HepG2 (cell line): ENCODE results near the gene TBCD. TPM values are rescaled to one million over a fixed set of nuclear protein-coding genes. Genes with fewer than 3 reads are reported as not detected.

Experiments
- ATAC-seq: fragments of 200-7000 bp; cut with Tn5 transposase; 3 replicates; pipeline ENCODE4 v1.9.1; 2020; ENCODE audit warnings: mild to moderate bottlenecking, moderate library complexity
- BruUV-seq: library from RNA; stranded (reverse); fragments of 400-500 nt; replicated peaks from 2 replicates; lab custom pipeline; 2021; lab: Mats Ljungman, UMichigan
- CTCF ChIA-PET: fragments of 300-600 bp; formaldehyde crosslinking; extraction: SDS; loops from one replicate; lab custom pipeline; 2021; ENCODE audit warnings: low total read pairs, inconsistent platforms, low intra/inter-chr PET ratio; lab: Yijun Ruan, JAX
- POLR2A ChIA-PET: fragments of 350-600 bp; sonication (Branson Sonifier 250); formaldehyde crosslinking; loops from one replicate; lab custom pipeline; 2020; ENCODE audit warnings: antibody characterized with exemption, inconsistent platforms; lab: Yijun Ruan, JAX
- DNase-seq: peaks from one replicate; pipeline ENCODE4 v3.0.0-alpha.2; 2015; ENCODE audit warnings: low spot score
- FAIRE-seq: peaks from 3 replicates; lab custom pipeline; 2011; peaks lifted over from hg19 to GRCh38; lab: Jason Lieb, UNC
- H2AFZ ChIP-seq: one replicate; pipeline ENCODE4 v1.6.1; 2011; ENCODE audit warnings: low read length, inconsistent platforms
- H3K27ac ChIP-seq: fragments of 300-600 bp; 3 replicates; pipeline ENCODE4 v1.8.0; 2011; ENCODE audit warnings: mixed run types, mild to moderate bottlenecking, mixed read lengths, low read length, inconsistent platforms; ENCODE audit not compliant: insufficient read depth; ENCODE audit errors: extremely low read length
- H3K27me3 ChIP-seq, 2 experiments: fragments of 200-600 bp in 1 of 2; 2 replicates in 1 of 2; 3 replicates in 1 of 2; pipeline versions ENCODE4 v1.6.0 to v1.8.0; 2011; ENCODE audit warnings: low read length in 2 of 2, mild to moderate bottlenecking in 2 of 2, moderate library complexity in 2 of 2, inconsistent platforms in 1 of 2; ENCODE audit not compliant: insufficient read depth in 2 of 2, control insufficient read depth in 1 of 2
- H3K36me3 ChIP-seq, 2 experiments: fragments of 200-600 bp in 1 of 2; replicated peaks in 1 of 2; 2 replicates in 1 of 2; 3 replicates in 1 of 2; pipeline versions ENCODE4 v1.5.1 to v1.8.0; 2011; ENCODE audit warnings: low read length in 2 of 2, inconsistent platforms in 1 of 2; ENCODE audit not compliant: insufficient read depth in 2 of 2, control insufficient read depth in 1 of 2
- H3K4me1 ChIP-seq: 2 replicates; pipeline ENCODE4 v1.5.1; 2012; ENCODE audit warnings: low read length, inconsistent platforms; ENCODE audit not compliant: insufficient read depth
- H3K4me2 ChIP-seq: 2 replicates; pipeline ENCODE4 v1.6.0; 2011; ENCODE audit warnings: low read depth, low read length, inconsistent platforms
- H3K4me3 ChIP-seq, 3 experiments: fragments of 200-600 bp in 1 of 3; sonication (generic), shearing (Covaris generic) in 1 of 3; replicated peaks in 1 of 3; 2 replicates each; pipeline ENCODE4 v1.5.1; 2011 to 2016; ENCODE audit warnings: low read length in 3 of 3, inconsistent platforms in 2 of 3, low read depth in 2 of 3, mild to moderate bottlenecking in 2 of 3, control low read depth in 1 of 3, mixed read lengths in 1 of 3; ENCODE audit not compliant: insufficient read depth in 1 of 3
- H3K79me2 ChIP-seq: one replicate; pipeline ENCODE4 v1.6.1; 2011; ENCODE audit warnings: low read length, inconsistent platforms; ENCODE audit not compliant: insufficient read depth
- H3K9ac ChIP-seq: 2 replicates; pipeline ENCODE4 v1.6.0; 2011; ENCODE audit warnings: mild to moderate bottlenecking, low read depth, low read length, inconsistent platforms; ENCODE audit not compliant: insufficient read depth
- H3K9me3 ChIP-seq: 2 replicates; pipeline ENCODE4 v1.5.1; 2012; ENCODE audit warnings: mild to moderate bottlenecking, low read length
- H4K20me1 ChIP-seq: 2 replicates; pipeline ENCODE4 v1.6.0; 2011; ENCODE audit warnings: inconsistent platforms, mild to moderate bottlenecking, low read length, moderate library complexity; ENCODE audit not compliant: insufficient read depth
- FOXK1 ChIP-seq: sonication (generic); formaldehyde crosslinking; IDR thresholded peaks from 2 replicates; pipeline ENCODE4 v1.4.0; 2020; ENCODE audit warnings: low read depth, missing genetic modification reagents, borderline replicate concordance
- JARID2 ChIP-seq: sonication (generic); formaldehyde crosslinking; IDR thresholded peaks from 2 replicates; pipeline ENCODE4 v1.8.1; 2023; ENCODE audit warnings: missing genetic modification reagents, inconsistent platforms; ENCODE audit not compliant: insufficient replicate concordance
- NR1H2 ChIP-seq: sonication (generic); formaldehyde crosslinking; IDR thresholded peaks from 2 replicates; pipeline ENCODE4 v1.8.1; 2022; ENCODE audit warnings: low read depth, missing genetic modification reagents, borderline replicate concordance
- SIN3B ChIP-seq: fragments of 150-350 bp; IDR thresholded peaks from 2 replicates; pipeline ENCODE4 v1.6.1; 2014; ENCODE audit warnings: low read length
- SKI ChIP-seq: fragments of 450-650 bp; IDR thresholded peaks from one replicate; pipeline ENCODE4 v1.6.1; 2018; ENCODE audit warnings: mild to moderate bottlenecking; ENCODE audit not compliant: partially characterized antibody
- SSRP1 ChIP-seq: IDR thresholded peaks from 2 replicates; pipeline ENCODE4 v1.6.1; 2016; ENCODE audit warnings: control low read depth
- TGIF2 ChIP-seq: IDR thresholded peaks from 2 replicates; pipeline ENCODE4 v1.6.1; 2016; ENCODE audit warnings: control low read depth, missing compliant biosample characterization
- ZBTB38 ChIP-seq: sonication (generic); formaldehyde crosslinking; IDR thresholded peaks from 2 replicates; pipeline ENCODE4 v1.5.1; 2020; ENCODE audit warnings: mild to moderate bottlenecking, missing genetic modification reagents
- ZNF225 ChIP-seq: sonication (generic); formaldehyde crosslinking; IDR thresholded peaks from 2 replicates; pipeline ENCODE4 v1.4.0; 2020; ENCODE audit warnings: mild to moderate bottlenecking, missing genetic modification reagents
- ZNF282 ChIP-seq: fragments of 450-650 bp; IDR thresholded peaks from 2 replicates; pipeline ENCODE4 v1.6.1; 2018; ENCODE audit not compliant: partially characterized antibody
- ZNF331 ChIP-seq: sonication (generic); formaldehyde crosslinking; IDR thresholded peaks from 2 replicates; pipeline ENCODE4 v1.4.0; 2020; ENCODE audit warnings: missing genetic modification reagents
- ZNF431 ChIP-seq: sonication (generic); formaldehyde crosslinking; IDR thresholded peaks from 2 replicates; pipeline ENCODE4 v1.9.0; 2022; ENCODE audit warnings: missing genetic modification reagents, low read depth, mild to moderate bottlenecking, borderline replicate concordance
- ZNF468 ChIP-seq: sonication (generic); formaldehyde crosslinking; IDR thresholded peaks from 2 replicates; pipeline ENCODE4 v1.8.0; 2022; ENCODE audit warnings: mild to moderate bottlenecking, moderate library complexity, missing genetic modification reagents
- ZNF496 ChIP-seq: sonication (generic); formaldehyde crosslinking; IDR thresholded peaks from 2 replicates; pipeline ENCODE4 v1.8.1; 2023; ENCODE audit warnings: mild to moderate bottlenecking, moderate library complexity, missing genetic modification reagents; ENCODE audit not compliant: insufficient replicate concordance
- ZNF562 ChIP-seq: sonication (generic); formaldehyde crosslinking; IDR thresholded peaks from 2 replicates; pipeline ENCODE4 v1.8.0; 2022; ENCODE audit warnings: missing genetic modification reagents, borderline replicate concordance
- ZNF777 ChIP-seq: sonication (generic); formaldehyde crosslinking; IDR thresholded peaks from 2 replicates; pipeline ENCODE4 v1.4.0; 2020; ENCODE audit warnings: missing genetic modification reagents
- WGBS: methylation state at CpG from one replicate; pipeline ENCODE4 v1.1.6; 2017; ENCODE audit warnings: low lambda C conversion rate; 5-methylcytosine and 5-hydroxymethylcytosine counted together
- in situ Hi-C: cut with HindIII; loops from 2 replicates; pipeline ENCODE4 v1.10.0; 2017; ENCODE audit warnings: low pct_unique_long_range_greater_than_20kb; ENCODE audit not compliant: extremely low pct_ligation_motif_present
- intact Hi-C: fragments of 100-400 bp; cut with micrococcal nuclease; formaldehyde crosslinking; loops from one replicate; pipeline ENCODE4 v1.10.0; 2022; ENCODE audit not compliant: unreplicated experiment
- polyA plus RNA-seq, 8 experiments: library from polyadenylated mRNA; depleted of rRNA in 3 of 8; stranded (reverse) in 7 of 8; unstranded in 1 of 8; fragments of >200 nt; fragmentation: Illumina TruSeq in 4 of 8; extraction: Trizol in 4 of 8; gene quantifications; 2 replicates each; pipeline versions ENCODE4 v1.2.1 to v1.2.3, GENCODE V29; 2011 to 2016; ENCODE audit warnings: low read depth in 4 of 8, missing spikeins in 1 of 8, mixed read lengths in 1 of 8; ENCODE audit not compliant: insufficient read depth in 1 of 8
- total RNA-seq, 5 experiments: library from RNA; depleted of rRNA; stranded (reverse); fragments of >200 nt; fragmentation: Illumina TruSeq; extraction: Trizol; gene quantifications; 2 replicates each; pipeline ENCODE4 v1.2.3, GENCODE V29; 2016; ENCODE audit warnings: low read depth in 1 of 5
- TF ChIP-seq, protein P1 (sequence below): sonication (generic); formaldehyde crosslinking; IDR thresholded peaks from 2 replicates; pipeline ENCODE4 v1.4.0; 2020; ENCODE audit warnings: missing genetic modification reagents, mild to moderate bottlenecking, borderline replicate concordance
- TF ChIP-seq, protein P2 (sequence below): sonication (generic); formaldehyde crosslinking; IDR thresholded peaks from 2 replicates; pipeline ENCODE4 v1.8.0; 2022; ENCODE audit warnings: mild to moderate bottlenecking, missing genetic modification reagents, moderate library complexity
- TF ChIP-seq, protein P3 (sequence below): IDR thresholded peaks from 2 replicates; pipeline ENCODE4 v1.6.1; 2016

TBCD gene
- total and polyA plus RNA-seq, 2 of the 13 experiments (the other 11 are each of a cell fraction or from before 2014, with no cell fraction given), result 33.9 to 54.8 TPM

DNA sequence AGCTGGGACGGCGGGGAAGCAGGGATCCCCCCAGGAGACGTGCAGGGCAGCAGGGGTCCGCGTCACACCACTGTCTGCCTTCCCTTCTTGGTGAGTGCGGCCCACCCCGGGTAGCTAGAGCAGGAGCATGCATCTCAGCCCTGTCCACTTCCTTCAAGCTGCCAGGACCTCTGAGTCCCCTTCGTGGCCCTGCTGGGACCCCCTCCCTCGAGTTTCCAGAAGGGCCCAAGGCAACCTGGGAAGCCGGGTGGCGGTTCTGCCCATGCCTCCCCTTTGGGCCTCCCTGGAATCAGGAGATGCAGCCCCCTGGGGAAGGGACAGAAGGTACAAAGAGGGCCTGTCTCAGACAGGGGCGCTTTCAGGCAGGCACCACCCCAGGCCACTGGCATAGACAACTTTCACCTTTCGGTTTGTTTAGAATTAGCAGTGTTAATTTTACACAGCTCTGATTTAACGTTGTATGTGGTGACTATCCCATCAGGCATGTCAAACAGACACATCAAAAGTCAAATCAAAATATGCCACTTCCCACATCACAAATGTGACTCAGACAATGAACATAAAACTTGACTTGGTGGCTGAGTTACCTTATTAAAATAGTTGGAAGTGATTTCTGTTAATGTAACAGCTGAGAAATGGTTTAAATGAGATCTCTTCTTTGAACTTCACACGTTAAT, 233.0 kb downstream of the TBCD start:
- ChIA-PET CTCF (no interaction called here), POLR2A (no interaction called here)
- H3K79me2 ChIP-seq, result no peaks in the 10 kb centered on the region
- 93% methylated on average over 10 of the region's 15 CpGs for WGBS
- no peak overlapping the region for H2AFZ ChIP-seq
- ATAC-seq (no peak), DNase-seq (no peak), FAIRE-seq (no peak)
- in situ Hi-C loops, result no loop called here
- H3K4me3 ChIP-seq, result no peak overlapping the region
- no peaks in the 10 kb centered on the region for H3K27me3 ChIP-seq
- TF ChIP-seq ZNF282, result no peak
- TF ChIP-seq, protein P1, sequence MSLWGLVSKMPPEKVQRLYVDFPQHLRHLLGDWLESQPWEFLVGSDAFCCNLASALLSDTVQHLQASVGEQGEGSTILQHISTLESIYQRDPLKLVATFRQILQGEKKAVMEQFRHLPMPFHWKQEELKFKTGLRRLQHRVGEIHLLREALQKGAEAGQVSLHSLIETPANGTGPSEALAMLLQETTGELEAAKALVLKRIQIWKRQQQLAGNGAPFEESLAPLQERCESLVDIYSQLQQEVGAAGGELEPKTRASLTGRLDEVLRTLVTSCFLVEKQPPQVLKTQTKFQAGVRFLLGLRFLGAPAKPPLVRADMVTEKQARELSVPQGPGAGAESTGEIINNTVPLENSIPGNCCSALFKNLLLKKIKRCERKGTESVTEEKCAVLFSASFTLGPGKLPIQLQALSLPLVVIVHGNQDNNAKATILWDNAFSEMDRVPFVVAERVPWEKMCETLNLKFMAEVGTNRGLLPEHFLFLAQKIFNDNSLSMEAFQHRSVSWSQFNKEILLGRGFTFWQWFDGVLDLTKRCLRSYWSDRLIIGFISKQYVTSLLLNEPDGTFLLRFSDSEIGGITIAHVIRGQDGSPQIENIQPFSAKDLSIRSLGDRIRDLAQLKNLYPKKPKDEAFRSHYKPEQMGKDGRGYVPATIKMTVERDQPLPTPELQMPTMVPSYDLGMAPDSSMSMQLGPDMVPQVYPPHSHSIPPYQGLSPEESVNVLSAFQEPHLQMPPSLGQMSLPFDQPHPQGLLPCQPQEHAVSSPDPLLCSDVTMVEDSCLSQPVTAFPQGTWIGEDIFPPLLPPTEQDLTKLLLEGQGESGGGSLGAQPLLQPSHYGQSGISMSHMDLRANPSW, result no peak
- no peak for TF ChIP-seq ZNF777 (CRISPR knock-in tag)
- no peak for TF ChIP-seq ZNF496 (CRISPR knock-in tag)
- TF ChIP-seq TGIF2 (CRISPR knock-in tag), result no peak
- TF ChIP-seq SSRP1, result no peak
- no peak for TF ChIP-seq ZNF331 (CRISPR knock-in tag)
- TF ChIP-seq FOXK1, result no peak
- TF ChIP-seq ZBTB38 (CRISPR knock-in tag), result no peak
- no peak for TF ChIP-seq SIN3B
- no peak for TF ChIP-seq NR1H2
- no peak for TF ChIP-seq ZNF225 (CRISPR knock-in tag)
- no peak for TF ChIP-seq JARID2 (CRISPR knock-in tag)
- TF ChIP-seq ZNF468 (CRISPR knock-in tag), result no peak
- no peak for TF ChIP-seq ZNF562 (CRISPR knock-in tag)
- TF ChIP-seq, protein P2, sequence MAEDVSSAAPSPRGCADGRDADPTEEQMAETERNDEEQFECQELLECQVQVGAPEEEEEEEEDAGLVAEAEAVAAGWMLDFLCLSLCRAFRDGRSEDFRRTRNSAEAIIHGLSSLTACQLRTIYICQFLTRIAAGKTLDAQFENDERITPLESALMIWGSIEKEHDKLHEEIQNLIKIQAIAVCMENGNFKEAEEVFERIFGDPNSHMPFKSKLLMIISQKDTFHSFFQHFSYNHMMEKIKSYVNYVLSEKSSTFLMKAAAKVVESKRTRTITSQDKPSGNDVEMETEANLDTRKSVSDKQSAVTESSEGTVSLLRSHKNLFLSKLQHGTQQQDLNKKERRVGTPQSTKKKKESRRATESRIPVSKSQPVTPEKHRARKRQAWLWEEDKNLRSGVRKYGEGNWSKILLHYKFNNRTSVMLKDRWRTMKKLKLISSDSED (CRISPR knock-in tag), result no peak
- no peak for TF ChIP-seq ZNF431 (CRISPR knock-in tag)
- TF ChIP-seq, protein P3, sequence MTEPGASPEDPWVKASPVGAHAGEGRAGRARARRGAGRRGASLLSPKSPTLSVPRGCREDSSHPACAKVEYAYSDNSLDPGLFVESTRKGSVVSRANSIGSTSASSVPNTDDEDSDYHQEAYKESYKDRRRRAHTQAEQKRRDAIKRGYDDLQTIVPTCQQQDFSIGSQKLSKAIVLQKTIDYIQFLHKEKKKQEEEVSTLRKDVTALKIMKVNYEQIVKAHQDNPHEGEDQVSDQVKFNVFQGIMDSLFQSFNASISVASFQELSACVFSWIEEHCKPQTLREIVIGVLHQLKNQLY (CRISPR knock-in tag), result no peak
- no peak for TF ChIP-seq SKI
- H3K9ac ChIP-seq, result no peak overlapping the region
- no peak overlapping the region for H3K27ac ChIP-seq
- no peaks in the 10 kb centered on the region for H4K20me1 ChIP-seq
- H3K9me3 ChIP-seq, result no peaks in the 10 kb centered on the region
- intact Hi-C loops, result no loop called here
- no peaks in the 10 kb centered on the region; a peak in 2 of 5 replicates for H3K36me3 ChIP-seq
- H3K4me1 ChIP-seq, result peaks cover 6% of the 10 kb centered on the region
- no peak overlapping the region for H3K4me2 ChIP-seq
- BruUV-seq, result no TSS peak
